ENCODE measurements around the gene GRID2. TPM values are rescaled to one million over a fixed set of nuclear protein-coding genes. Genes with fewer than 3 reads are reported as not detected.
"Not testable (repeated sequence)": the region's sequence is repeated elsewhere in the genome, so short reads cannot be mapped to it uniquely, and the experiment has no call there.

Gene GRID2
- total RNA-seq, 1 donor from 2014 or later = not detected

GRCh38 chr4:92305148-92305877 lies 1.5 kb downstream of the GRID2 start:
- intact Hi-C loops (cut with micrococcal nuclease) = no loop called here

DNA sequence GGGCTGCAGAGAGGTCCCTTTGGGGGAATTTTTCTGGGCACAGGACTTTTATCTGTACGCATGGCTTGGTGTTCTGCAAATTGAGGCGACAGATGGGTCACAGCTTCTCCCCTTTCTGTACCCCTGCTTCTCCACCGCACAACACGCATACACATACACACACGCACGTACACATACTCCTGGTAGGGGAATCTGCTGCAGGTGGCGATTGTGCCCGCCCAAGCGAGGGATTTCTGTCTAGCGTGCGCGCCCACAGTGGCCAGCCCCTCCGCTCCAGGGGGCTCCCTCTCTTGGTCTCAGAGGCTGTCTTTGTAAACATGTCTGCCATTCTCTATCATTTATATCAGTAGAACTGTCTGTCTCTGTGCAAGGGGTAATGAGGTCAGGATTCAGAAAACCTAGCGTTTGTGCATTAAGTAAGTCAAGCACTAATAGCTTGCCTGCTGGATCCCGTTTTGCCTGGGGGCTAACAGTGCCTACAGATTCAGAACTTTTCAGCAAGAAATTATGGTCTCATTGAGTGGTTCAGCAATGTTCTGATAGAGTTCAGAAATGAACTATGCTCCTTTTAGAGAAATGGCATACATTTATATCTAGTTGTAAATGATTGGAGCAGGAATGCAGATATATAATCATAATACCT lies 2.2 kb downstream of the GRID2 start:
- intact Hi-C loops (cut with micrococcal nuclease) = no loop called here

- intact Hi-C loops (cut with micrococcal nuclease) = no loop called here
Observed at GRCh38 chr4:92307181-92307580, 3.4 kb downstream of the GRID2 start.

GRCh38 chr4:92307866-92308265 lies 4.1 kb downstream of the GRID2 start:
- intact Hi-C loops (cut with micrococcal nuclease) = no loop called here

GRCh38 chr4:92317047-92317446 lies 13.3 kb downstream of the GRID2 start:
- intact Hi-C loops (cut with micrococcal nuclease) = no loop called here

- intact Hi-C loops (cut with micrococcal nuclease) = no loop called here
Observed at GRCh38 chr4:92328095-92328494, 24.3 kb downstream of the GRID2 start.

- intact Hi-C loops (cut with micrococcal nuclease) = no loop called here
Observed at GRCh38 chr4:92333016-92333415, 29.2 kb downstream of the GRID2 start.

DNA sequence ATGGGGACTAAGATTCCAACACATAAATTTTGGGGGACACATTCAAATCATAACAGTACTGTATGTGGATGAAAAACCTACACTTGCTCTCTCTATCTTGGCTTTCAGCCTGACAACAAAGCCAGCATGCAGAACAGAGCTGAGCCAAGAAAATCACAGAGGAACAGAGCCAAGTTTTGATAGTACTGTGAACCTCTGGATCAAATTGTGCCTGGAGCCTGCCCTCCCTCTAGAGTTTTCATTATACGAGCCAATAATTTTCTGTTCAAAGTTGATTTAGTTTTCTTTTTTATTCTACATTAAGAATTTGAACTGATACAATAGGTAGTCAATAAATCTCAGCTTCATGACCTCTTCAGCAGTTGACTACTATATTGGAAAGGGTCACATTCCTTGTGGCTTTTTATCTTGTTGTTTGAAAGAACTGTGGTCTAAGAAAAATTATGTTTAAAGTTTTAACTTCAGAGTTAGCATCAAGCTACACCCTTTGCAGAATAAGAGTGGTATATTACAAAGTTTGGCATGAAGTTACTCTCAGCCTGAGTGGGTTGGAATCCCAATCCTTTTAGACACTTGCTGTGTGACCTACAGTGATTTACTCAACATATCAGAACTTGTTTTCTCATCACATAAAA lies 31.1 kb downstream of the GRID2 start:
- intact Hi-C loops (cut with micrococcal nuclease) = no loop called here

DNA sequence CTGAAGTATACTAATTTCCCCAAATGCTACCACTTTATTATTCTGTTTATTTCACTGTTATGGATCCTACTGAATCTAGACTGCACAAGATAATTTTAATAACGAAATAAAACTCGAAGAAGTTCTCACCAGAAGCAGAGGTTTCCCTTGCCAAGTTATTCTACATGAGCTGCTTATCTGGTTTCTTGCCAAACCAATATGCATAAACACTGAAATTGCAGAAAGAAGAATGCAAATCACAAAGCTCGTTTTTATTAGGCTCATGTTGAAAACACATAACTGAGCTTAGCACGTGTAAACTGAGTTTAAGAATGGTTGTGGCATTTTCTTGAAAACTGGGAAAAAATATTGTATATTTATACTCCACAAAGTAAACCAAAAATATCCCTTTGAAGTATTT lies 35.9 kb downstream of the GRID2 start:
- intact Hi-C loops (cut with micrococcal nuclease) = no loop called here

DNA sequence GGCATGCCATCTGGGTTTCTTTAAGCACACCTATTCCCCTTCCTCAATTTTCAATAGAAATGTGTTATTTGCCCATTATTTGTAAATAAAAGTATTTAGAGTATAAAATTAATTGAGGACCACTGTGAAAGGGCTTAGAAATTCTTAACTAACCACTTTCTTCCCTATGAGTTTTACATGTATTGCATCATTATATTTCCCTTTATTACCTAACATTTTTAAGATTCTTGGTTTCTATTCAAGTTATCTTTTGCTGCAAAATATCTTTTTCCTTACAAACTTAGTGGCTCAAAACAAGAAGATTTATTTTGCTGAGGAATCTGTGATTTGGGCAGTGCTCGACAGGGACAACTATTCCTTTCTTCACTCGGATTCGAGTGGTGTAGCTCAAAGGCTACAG lies 40.5 kb downstream of the GRID2 start:
- intact Hi-C loops (cut with micrococcal nuclease) = no loop called here

- intact Hi-C loops (cut with micrococcal nuclease) = no loop called here
Observed at GRCh38 chr4:92346289-92346688, 42.5 kb downstream of the GRID2 start.

- intact Hi-C loops (cut with micrococcal nuclease) = no loop called here
Observed at GRCh38 chr4:92357966-92358365, 54.2 kb downstream of the GRID2 start.

GRCh38 chr4:92359491-92359890 lies 55.7 kb downstream of the GRID2 start:
- intact Hi-C loops (cut with micrococcal nuclease) = no loop called here

DNA sequence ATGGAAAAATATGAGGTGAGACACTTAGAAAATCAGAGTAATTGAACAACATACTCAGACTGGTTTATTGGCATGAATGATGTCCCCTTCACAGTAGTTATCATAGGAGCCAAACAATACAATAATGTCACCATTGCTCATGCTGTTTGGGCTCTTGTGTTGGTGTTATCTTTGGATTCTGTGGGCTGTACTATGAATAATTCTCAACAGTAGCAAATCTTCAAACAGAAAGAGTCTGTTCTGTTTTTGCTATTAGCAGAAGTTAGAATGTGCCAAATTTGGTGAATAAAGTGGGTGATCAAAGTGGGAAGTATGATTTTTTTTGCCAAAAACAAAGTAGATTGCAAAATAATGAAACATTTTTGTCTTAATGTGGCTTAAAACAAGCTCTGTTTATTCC lies 58.3 kb downstream of the GRID2 start:
- intact Hi-C loops (cut with micrococcal nuclease) = no loop called here

- intact Hi-C loops (cut with micrococcal nuclease) = no loop called here
Observed at GRCh38 chr4:92368653-92369052, 64.9 kb downstream of the GRID2 start.

- intact Hi-C loops (cut with micrococcal nuclease) = no loop called here
Observed at GRCh38 chr4:92381616-92382015, 77.8 kb downstream of the GRID2 start.

GRCh38 chr4:92382128-92382527 lies 78.4 kb downstream of the GRID2 start:
- intact Hi-C loops (cut with micrococcal nuclease) = no loop called here

DNA sequence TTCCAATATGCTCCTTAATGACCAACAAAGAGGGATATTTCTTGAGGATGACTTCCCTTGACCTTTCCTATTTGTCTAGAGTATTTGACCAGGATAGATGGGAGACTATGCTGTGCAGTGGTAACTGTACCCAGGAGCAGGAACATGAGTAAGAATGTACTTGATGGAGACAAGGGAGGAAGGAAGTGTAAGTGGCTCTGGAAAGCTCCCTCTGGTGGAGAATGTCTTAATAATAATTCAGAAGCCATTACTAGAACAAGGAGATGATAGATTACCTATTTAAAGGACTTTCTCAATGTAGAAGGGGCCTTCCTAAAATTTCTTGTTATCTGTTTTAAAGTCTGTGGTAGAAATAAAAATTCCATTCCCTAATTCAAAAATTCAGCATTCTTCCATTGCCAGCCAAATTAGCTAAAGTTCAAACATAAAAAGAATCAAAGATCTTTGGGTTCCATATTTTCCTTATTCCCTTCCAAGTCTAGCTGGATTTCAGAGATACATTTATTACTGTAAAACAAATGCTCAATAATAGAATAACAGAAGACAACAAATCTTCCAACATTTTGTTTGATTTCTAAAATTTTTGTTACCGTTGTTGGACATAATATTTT lies 83.8 kb downstream of the GRID2 start:
- intact Hi-C loops (cut with micrococcal nuclease) = loop anchor here (1.0 kb wide), 1 partner anchor 1968 kb away; no protein-coding TSS in a partner anchor

DNA sequence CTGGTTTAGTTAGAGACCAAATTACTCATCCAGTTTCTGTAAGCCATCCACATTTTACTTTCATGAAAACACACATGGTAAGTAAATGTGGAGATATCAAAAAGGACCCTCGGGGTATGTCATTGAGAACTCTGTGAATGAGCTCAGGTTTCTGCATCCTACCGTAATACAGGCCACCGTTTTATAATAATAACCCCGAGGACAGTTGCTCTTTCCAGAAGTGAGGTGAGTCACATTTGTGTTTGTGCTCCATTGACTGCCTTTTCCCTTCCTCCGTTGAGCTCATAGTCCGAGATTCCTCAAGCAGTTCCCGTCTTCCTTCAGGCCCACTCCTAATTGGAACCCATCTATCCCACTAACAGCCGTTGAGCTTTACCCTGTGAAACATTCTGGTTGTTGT lies 95.3 kb downstream of the GRID2 start:
- intact Hi-C loops (cut with micrococcal nuclease) = no loop called here

- intact Hi-C loops (cut with micrococcal nuclease) = not testable (repeated sequence)
Observed at GRCh38 chr4:92403525-92403924, 99.8 kb downstream of the GRID2 start.

DNA sequence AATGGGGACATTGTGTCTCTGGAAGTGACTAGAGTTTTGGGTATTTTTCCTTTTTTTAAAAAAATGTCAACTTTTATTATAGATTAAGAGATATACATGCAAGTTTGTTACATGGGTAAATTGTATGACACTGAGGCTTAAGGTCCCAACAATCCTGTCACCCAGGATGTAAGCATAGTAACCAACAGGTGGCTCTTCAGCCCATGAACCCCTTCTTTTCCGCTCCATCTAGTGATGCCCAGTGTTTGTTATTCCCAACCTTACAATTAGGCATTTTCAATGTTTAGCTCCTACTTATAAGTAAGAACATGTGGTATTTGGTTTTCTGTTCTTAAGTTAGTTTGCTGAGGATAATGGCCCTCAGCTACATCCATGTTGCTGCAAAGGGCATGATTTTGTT lies 102.7 kb downstream of the GRID2 start:
- intact Hi-C loops (cut with micrococcal nuclease) = no loop called here

DNA sequence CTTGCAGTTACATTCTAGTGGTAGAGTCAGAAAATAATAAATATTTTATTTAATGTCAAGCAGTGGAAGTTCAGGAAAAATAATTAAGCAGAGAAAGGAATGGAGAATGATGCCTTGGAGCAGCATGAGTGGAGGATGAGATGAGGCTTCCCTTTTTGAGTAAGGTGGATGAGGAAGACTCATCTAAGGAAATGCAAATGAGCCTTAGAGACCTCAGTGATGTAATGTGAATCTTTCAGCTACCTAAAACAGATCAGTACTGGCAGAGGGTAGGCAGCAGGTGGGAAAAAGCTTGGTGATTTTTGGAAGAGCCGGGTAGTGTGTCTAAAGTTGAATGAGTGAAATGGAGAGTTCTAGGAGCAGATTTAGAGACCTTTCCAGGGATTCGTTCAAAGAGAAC lies 118.2 kb downstream of the GRID2 start:
- intact Hi-C loops (cut with micrococcal nuclease) = no loop called here
